A549 treated with AZD2906 at 1 μM for 4 hours (cell line): Measurements from ENCODE around the gene MAGEB16. TPM values are rescaled to one million over a fixed set of nuclear protein-coding genes. Genes with fewer than 3 reads are reported as not detected.

Experiments
- total RNA-seq: library from RNA; stranded (reverse); fragments of 200-300 nt; extraction: Qiagen RNA extraction; gene quantifications from 5 replicates; pipeline ENCODE4 v1.2.3, GENCODE V29; 2022

MAGEB16 gene
- not detected in 5 replicates for total RNA-seq

DNA sequence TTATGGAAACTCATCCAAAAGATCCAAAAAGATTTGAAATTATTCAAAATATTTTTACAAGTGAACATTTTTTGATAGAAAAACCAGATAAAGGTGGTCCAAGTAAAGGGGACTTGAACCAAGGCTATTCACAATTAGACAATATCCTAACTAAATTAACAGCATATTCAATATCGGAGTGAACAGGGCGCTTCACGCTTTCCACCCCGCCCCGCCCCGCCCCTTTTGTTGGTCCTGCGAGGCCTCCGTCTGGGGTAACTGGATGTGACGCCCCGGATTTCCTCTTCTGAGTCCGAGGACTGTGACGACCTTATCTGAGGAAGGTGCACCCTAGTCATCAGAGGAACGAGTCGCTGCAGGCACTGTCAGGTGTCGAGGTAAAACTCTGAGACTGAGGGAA is at the start of gene MAGEB16:
Gene MAGEB16, plus strand, starts transcription at position 301 of the 400 bp plus-strand sequence. CDS start 3,855 bp downstream, outside the sequence.

Other genes starting within 250 kb of the MAGEB16 start
- not detected in 5 replicates for gene CFAP47, start 121.4 kb downstream of the MAGEB16 start, total RNA-seq